GM23248 (cell line): ENCODE results near the gene DNAJB8.

Source experiments
- EZH2 ChIP-seq: fragments of 200-600 bp; sonication (generic); IDR thresholded peaks from 2 replicates; pipeline ENCODE4 v1.6.1; 2018; ENCODE audit warnings: antibody characterized with exemption, mild to moderate bottlenecking; ENCODE audit not compliant: insufficient read depth, poor library complexity, severe bottlenecking
- EZH2phosphoT487 ChIP-seq: fragments of 200-600 bp; sonication (generic); IDR thresholded peaks from 2 replicates; pipeline ENCODE4 v1.6.1; 2018; ENCODE audit warnings: antibody characterized with exemption, moderate library complexity, mild to moderate bottlenecking, low read depth; ENCODE audit not compliant: insufficient read depth

GRCh38 chr3:128420289-128420688, 46.4 kb downstream of the DNAJB8 start:
- no peak for TF ChIP-seq EZH2phosphoT487
- TF ChIP-seq EZH2: no peak
